ENCODE results near the gene BOD1.
"Not testable (repeated sequence)": the region's sequence is repeated elsewhere in the genome, so short reads cannot be mapped to it uniquely, and the experiment has no call there.

BOD1 gene

GRCh38 chr5:173586133-173586532 lies 30.3 kb downstream of the BOD1 start:
- H3K9me3 Mint-ChIP-seq = peaks cover 36% of the 10 kb centered on the region

GRCh38 chr5:173583346-173583745 lies 33.1 kb downstream of the BOD1 start:
- no peaks in the 10 kb centered on the region for H3K4me1 Mint-ChIP-seq (ENCODE audit: low read depth)
- H3K27ac Mint-ChIP-seq = no peak overlapping the region
- H3K4me3 Mint-ChIP-seq = no peak overlapping the region
- intact Hi-C loops (cut with micrococcal nuclease) = no loop called here
- H3K9me3 Mint-ChIP-seq = peaks cover 38% of the 10 kb centered on the region
- H3K36me3 Mint-ChIP-seq (ENCODE audit: low read depth) = no peaks in the 10 kb centered on the region
- peaks cover 6% of the 10 kb centered on the region for H3K27me3 Mint-ChIP-seq

More at GRCh38 chr5:173586133-173586532, 30.3 kb downstream of the BOD1 start:
- intact Hi-C loops (cut with micrococcal nuclease); H3K27ac Mint-ChIP-seq; H3K4me1 Mint-ChIP-seq (ENCODE audit: low read depth); H3K27me3 Mint-ChIP-seq; H3K36me3 Mint-ChIP-seq (ENCODE audit: low read depth); H3K4me3 Mint-ChIP-seq: not testable (repeated sequence)

GRCh38 chr5:173582216-173583111 lies 34.0 kb downstream of the BOD1 start:
- no peak overlapping the region for H3K27ac Mint-ChIP-seq
- peaks cover 31% of the 10 kb centered on the region for H3K9me3 Mint-ChIP-seq
- intact Hi-C loops (cut with micrococcal nuclease) = no loop called here
- H3K4me3 Mint-ChIP-seq = no peak overlapping the region
- H3K36me3 Mint-ChIP-seq (ENCODE audit: low read depth) = no peaks in the 10 kb centered on the region
- H3K4me1 Mint-ChIP-seq (ENCODE audit: low read depth) = no peaks in the 10 kb centered on the region
- peaks cover 6% of the 10 kb centered on the region for H3K27me3 Mint-ChIP-seq

- intact Hi-C loops (cut with micrococcal nuclease) = no loop called here
- peaks cover 5% of the 10 kb centered on the region for H3K27me3 Mint-ChIP-seq
- H3K4me1 Mint-ChIP-seq (ENCODE audit: low read depth) = no peaks in the 10 kb centered on the region
- no peak overlapping the region for H3K4me3 Mint-ChIP-seq
- H3K9me3 Mint-ChIP-seq = peaks cover 24% of the 10 kb centered on the region
- no peak overlapping the region for H3K27ac Mint-ChIP-seq
- no peaks in the 10 kb centered on the region for H3K36me3 Mint-ChIP-seq (ENCODE audit: low read depth)
Observed at GRCh38 chr5:173581408-173582215, 34.8 kb downstream of the BOD1 start.

GRCh38 chr5:173578947-173579615 lies 37.4 kb downstream of the BOD1 start:
- H3K4me3 Mint-ChIP-seq = no peak overlapping the region
- H3K36me3 Mint-ChIP-seq (ENCODE audit: low read depth) = no peaks in the 10 kb centered on the region
- H3K9me3 Mint-ChIP-seq = peaks cover 10% of the 10 kb centered on the region
- H3K4me1 Mint-ChIP-seq (ENCODE audit: low read depth) = no peaks in the 10 kb centered on the region
- peaks cover 10% of the 10 kb centered on the region for H3K27me3 Mint-ChIP-seq
- intact Hi-C loops (cut with micrococcal nuclease) = no loop called here
- no peak overlapping the region for H3K27ac Mint-ChIP-seq

GRCh38 chr5:173577817-173578216 lies 38.6 kb downstream of the BOD1 start:
- intact Hi-C loops (cut with micrococcal nuclease) = no loop called here
- H3K9me3 Mint-ChIP-seq = peaks cover 10% of the 10 kb centered on the region
- no peaks in the 10 kb centered on the region for H3K36me3 Mint-ChIP-seq (ENCODE audit: low read depth)
- H3K27ac Mint-ChIP-seq = no peak overlapping the region
- H3K27me3 Mint-ChIP-seq = peaks cover 14% of the 10 kb centered on the region
- no peak overlapping the region for H3K4me3 Mint-ChIP-seq
- H3K4me1 Mint-ChIP-seq (ENCODE audit: low read depth) = peaks cover 5% of the 10 kb centered on the region

- H3K4me1 Mint-ChIP-seq (ENCODE audit: low read depth) = peaks cover 7% of the 10 kb centered on the region
- H3K27me3 Mint-ChIP-seq = peaks cover 15% of the 10 kb centered on the region
- intact Hi-C loops (cut with micrococcal nuclease) = no loop called here
- H3K4me3 Mint-ChIP-seq = no peak overlapping the region
- H3K27ac Mint-ChIP-seq = no peak overlapping the region
- H3K36me3 Mint-ChIP-seq (ENCODE audit: low read depth) = no peaks in the 10 kb centered on the region
- peaks cover 10% of the 10 kb centered on the region for H3K9me3 Mint-ChIP-seq
Observed at GRCh38 chr5:173577166-173577565, 39.3 kb downstream of the BOD1 start.

- peaks cover 7% of the 10 kb centered on the region for H3K4me1 Mint-ChIP-seq (ENCODE audit: low read depth)
Observed at GRCh38 chr5:173575985-173576384, 40.5 kb downstream of the BOD1 start.

GRCh38 chr5:173574983-173575382 lies 41.5 kb downstream of the BOD1 start:
- Mint-ChIP-seq H3K27ac (no peak overlapping the region), H3K36me3 (ENCODE audit: low read depth) (no peaks in the 10 kb centered on the region), H3K9me3 (peaks cover 10% of the 10 kb centered on the region), H3K4me1 (ENCODE audit: low read depth) (peaks cover 7% of the 10 kb centered on the region), H3K27me3 (peaks cover 17% of the 10 kb centered on the region), H3K4me3 (no peak overlapping the region)
- intact Hi-C loops (cut with micrococcal nuclease) = no loop called here

More at GRCh38 chr5:173575985-173576384, 40.5 kb downstream of the BOD1 start:
- Mint-ChIP-seq H3K4me3 (no peak overlapping the region), H3K36me3 (ENCODE audit: low read depth) (no peaks in the 10 kb centered on the region), H3K27me3 (peaks cover 17% of the 10 kb centered on the region), H3K27ac (no peak overlapping the region), H3K9me3 (peaks cover 10% of the 10 kb centered on the region)
- intact Hi-C loops (cut with micrococcal nuclease) = no loop called here

- Mint-ChIP-seq H3K9me3 (peaks cover 4% of the 10 kb centered on the region), H3K36me3 (ENCODE audit: low read depth) (no peaks in the 10 kb centered on the region), H3K4me3 (no peak overlapping the region), H3K27me3 (peaks cover 17% of the 10 kb centered on the region), H3K27ac (no peak overlapping the region), H3K4me1 (ENCODE audit: low read depth) (peaks cover 7% of the 10 kb centered on the region)
- intact Hi-C loops (cut with micrococcal nuclease) = loop anchor here (1.0 kb wide), 1 partner anchor 279 kb away; no protein-coding TSS in a partner anchor
Observed at GRCh38 chr5:173573126-173573960, 43.1 kb downstream of the BOD1 start.

- Mint-ChIP-seq H3K36me3 (ENCODE audit: low read depth) (no peaks in the 10 kb centered on the region), H3K27ac (no peak overlapping the region), H3K9me3 (peaks cover 11% of the 10 kb centered on the region), H3K27me3 (peaks cover 17% of the 10 kb centered on the region), H3K4me3 (no peak overlapping the region), H3K4me1 (ENCODE audit: low read depth) (peaks cover 7% of the 10 kb centered on the region)
- intact Hi-C loops (cut with micrococcal nuclease) = loop anchor here (1.0 kb wide), 1 partner anchor 278 kb away; no protein-coding TSS in a partner anchor
Observed at GRCh38 chr5:173572431-173573125, 43.9 kb downstream of the BOD1 start.

GRCh38 chr5:173570321-173571090 lies 45.9 kb downstream of the BOD1 start:
- Mint-ChIP-seq H3K27me3 (peaks cover 17% of the 10 kb centered on the region), H3K27ac (no peak overlapping the region), H3K4me1 (ENCODE audit: low read depth) (peaks cover 7% of the 10 kb centered on the region), H3K4me3 (no peak overlapping the region), H3K9me3 (peaks cover 11% of the 10 kb centered on the region), H3K36me3 (ENCODE audit: low read depth) (no peaks in the 10 kb centered on the region)
- intact Hi-C loops (cut with micrococcal nuclease) = no loop called here
